ENCODE data around the gene CCM2. TPM values are rescaled to one million over a fixed set of nuclear protein-coding genes. Genes with fewer than 3 reads are reported as not detected.

The CCM2 gene
- total RNA-seq, 3 donors from 2014 or later = 32.3 to 45.3 (median 35.4) TPM

- Histone ChIP-seq H3K4me3 (peak overlapping the region; percentile 55 to 76 (median 59)), H3K4me1 (peaks cover 0 to 6% of the 10 kb centered on the region in 2 donors), H3K27ac (peak overlapping the region; percentile 97 to 98), H3K36me3 (peaks cover 18% of the 10 kb centered on the region), H3K9me3 (no peaks in the 10 kb centered on the region), H3K27me3 (no peaks in the 10 kb centered on the region)
- no peak for TF ChIP-seq POLR2AphosphoS5 (IDR thresholded peaks at IDR 0.05)
- no peak for DNase-seq (ENCODE audit: low spot score in 2 of 2)
- intact Hi-C loops (cut with DNase I; ENCODE audit: low total_unique reads) = loop anchor here (10.0 kb wide), 1 partner anchor 391 kb away; no protein-coding TSS in a partner anchor
These were observed 14.1 kb upstream of the CCM2 start for GRCh38 chr7:44985900-44986217.

GRCh38 chr7:44986218-44987053, 13.6 kb upstream of the CCM2 start:
- peak overlapping the region; percentile 55 to 76 (median 59) for H3K4me3 ChIP-seq
- peaks cover 18% of the 10 kb centered on the region for H3K36me3 ChIP-seq
- peak overlapping the region; percentile 97 to 98 for H3K27ac ChIP-seq
- H3K9me3 ChIP-seq = no peaks in the 10 kb centered on the region
- H3K4me1 ChIP-seq = peaks cover 0 to 6% of the 10 kb centered on the region in 2 donors
- TF ChIP-seq CTCF (IDR thresholded peaks at IDR 0.05) (peak in 1 of 3 donors; percentile 11), POLR2AphosphoS5 (IDR thresholded peaks at IDR 0.05) (peak; percentile 98 to 99 (median 99)), POLR2A (IDR thresholded peaks at IDR 0.05) (peak; percentile 95)
- intact Hi-C loops (cut with DNase I; ENCODE audit: low total_unique reads) = loop anchor here (10.0 kb wide), 1 partner anchor 392 kb away; no protein-coding TSS in a partner anchor
- no peaks in the 10 kb centered on the region for H3K27me3 ChIP-seq
- peak; percentile 86 to 93 for DNase-seq (ENCODE audit: low spot score in 2 of 2)

- peak overlapping the region in 1 of 3 donors; percentile 76 for H3K4me3 ChIP-seq
- H3K27me3 ChIP-seq = no peaks in the 10 kb centered on the region
- peaks cover 0 to 6% of the 10 kb centered on the region in 2 donors for H3K4me1 ChIP-seq
- no peaks in the 10 kb centered on the region for H3K9me3 ChIP-seq
- no peak for TF ChIP-seq POLR2A (IDR thresholded peaks at IDR 0.05)
- no peak for TF ChIP-seq POLR2AphosphoS5 (IDR thresholded peaks at IDR 0.05)
- TF ChIP-seq CTCF (IDR thresholded peaks at IDR 0.05) = no peak
- peak overlapping the region; percentile 97 to 98 for H3K27ac ChIP-seq
- H3K36me3 ChIP-seq = peaks cover 17% of the 10 kb centered on the region
- intact Hi-C loops (cut with DNase I; ENCODE audit: low total_unique reads) = loop anchor here (10.0 kb wide), 1 partner anchor 393 kb away; no protein-coding TSS in a partner anchor
- DNase-seq (ENCODE audit: low spot score in 2 of 2) = no peak
These were observed 12.5 kb upstream of the CCM2 start for GRCh38 chr7:44987457-44987856.

- H3K36me3 ChIP-seq = peaks cover 12% of the 10 kb centered on the region
- H3K9me3 ChIP-seq = no peaks in the 10 kb centered on the region
- H3K4me1 ChIP-seq = peaks cover 0 to 6% of the 10 kb centered on the region in 2 donors
- no peak overlapping the region for H3K27ac ChIP-seq
- H3K27me3 ChIP-seq = no peaks in the 10 kb centered on the region
- intact Hi-C loops (cut with DNase I; ENCODE audit: low total_unique reads) = loop anchor here (10.0 kb wide), 1 partner anchor 393 kb away; no protein-coding TSS in a partner anchor
- TF ChIP-seq CTCF (IDR thresholded peaks at IDR 0.05) (no peak), POLR2A (IDR thresholded peaks at IDR 0.05) (no peak), POLR2AphosphoS5 (IDR thresholded peaks at IDR 0.05) (no peak)
- DNase-seq (ENCODE audit: low spot score in 2 of 2) = no peak
- H3K4me3 ChIP-seq = no peak overlapping the region
These were observed 12.0 kb upstream of the CCM2 start for GRCh38 chr7:44987996-44988395.

GRCh38 chr7:44988701-44989100, 11.3 kb upstream of the CCM2 start:
- Histone ChIP-seq H3K9me3 (no peaks in the 10 kb centered on the region), H3K36me3 (peaks cover 5% of the 10 kb centered on the region), H3K4me1 (peaks cover 0 to 6% of the 10 kb centered on the region in 2 donors), H3K4me3 (no peak overlapping the region), H3K27me3 (no peaks in the 10 kb centered on the region), H3K27ac (no peak overlapping the region)
- TF ChIP-seq POLR2AphosphoS5 (IDR thresholded peaks at IDR 0.05) = no peak
- no peak for TF ChIP-seq POLR2A (IDR thresholded peaks at IDR 0.05)
- no peak for TF ChIP-seq CTCF (IDR thresholded peaks at IDR 0.05)
- DNase-seq (ENCODE audit: low spot score in 2 of 2) = no peak
- intact Hi-C loops (cut with DNase I; ENCODE audit: low total_unique reads) = loop anchor here (10.0 kb wide), 1 partner anchor 394 kb away; no protein-coding TSS in a partner anchor
